ENCODE data around the gene TPST2.

Gene TPST2

DNA sequence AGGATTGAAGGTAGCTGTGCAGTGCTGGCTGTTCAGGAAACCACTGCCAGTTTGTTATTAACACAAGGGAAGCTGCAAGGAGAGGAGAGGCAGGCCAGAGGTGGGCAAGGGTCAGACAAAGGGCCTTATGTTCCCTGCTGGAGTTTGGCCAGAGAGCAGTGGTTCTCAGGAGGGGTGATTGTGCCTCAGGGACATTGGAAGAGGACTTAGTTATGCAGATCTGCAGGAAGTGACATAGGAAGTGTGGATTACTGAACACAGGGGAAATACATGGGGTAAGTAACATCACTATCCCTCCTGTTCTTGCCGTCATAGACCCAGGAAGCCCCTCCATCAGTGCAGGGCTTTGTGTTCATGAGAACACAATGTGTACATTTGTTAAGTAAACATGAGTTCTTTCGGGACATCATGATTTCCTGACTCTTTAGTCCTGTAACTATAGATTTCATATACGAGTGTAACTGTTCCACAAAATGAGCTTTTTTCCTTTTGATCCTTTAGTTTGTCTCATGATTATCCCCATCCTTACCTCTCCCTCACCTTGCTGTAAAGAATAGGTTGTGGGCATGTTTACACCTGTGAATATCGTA, 100.4 kb downstream of the TPST2 start:
- Histone ChIP-seq H3K4me1 (ENCODE audit: low read depth, poor library complexity, severe bottlenecking) (peaks cover 95% of the 10 kb centered on the region), H3K9ac (no peak overlapping the region), H3K4me2 (peak overlapping the region; percentile 94; the same call in 1 of the 2 replicates), H3K36me3 (ENCODE audit: insufficient read depth) (peaks cover 39% of the 10 kb centered on the region; the same call in 1 of the 2 replicates), H4K20me1 (ENCODE audit: insufficient read depth) (no peaks in the 10 kb centered on the region), H3K79me2 (ENCODE audit: insufficient read depth, low read depth) (peaks cover 76% of the 10 kb centered on the region), H3K27ac (peak overlapping the region; percentile 80), H3K27me3 (ENCODE audit: insufficient read depth, low read depth) (no peaks in the 10 kb centered on the region), H3K4me3 (IDR thresholded peaks at IDR 0.05; ENCODE audit: insufficient read depth, low read depth, low read length) (no peak overlapping the region), H2AFZ (ENCODE audit: low read depth) (no peak overlapping the region)
- TF ChIP-seq, protein P1, sequence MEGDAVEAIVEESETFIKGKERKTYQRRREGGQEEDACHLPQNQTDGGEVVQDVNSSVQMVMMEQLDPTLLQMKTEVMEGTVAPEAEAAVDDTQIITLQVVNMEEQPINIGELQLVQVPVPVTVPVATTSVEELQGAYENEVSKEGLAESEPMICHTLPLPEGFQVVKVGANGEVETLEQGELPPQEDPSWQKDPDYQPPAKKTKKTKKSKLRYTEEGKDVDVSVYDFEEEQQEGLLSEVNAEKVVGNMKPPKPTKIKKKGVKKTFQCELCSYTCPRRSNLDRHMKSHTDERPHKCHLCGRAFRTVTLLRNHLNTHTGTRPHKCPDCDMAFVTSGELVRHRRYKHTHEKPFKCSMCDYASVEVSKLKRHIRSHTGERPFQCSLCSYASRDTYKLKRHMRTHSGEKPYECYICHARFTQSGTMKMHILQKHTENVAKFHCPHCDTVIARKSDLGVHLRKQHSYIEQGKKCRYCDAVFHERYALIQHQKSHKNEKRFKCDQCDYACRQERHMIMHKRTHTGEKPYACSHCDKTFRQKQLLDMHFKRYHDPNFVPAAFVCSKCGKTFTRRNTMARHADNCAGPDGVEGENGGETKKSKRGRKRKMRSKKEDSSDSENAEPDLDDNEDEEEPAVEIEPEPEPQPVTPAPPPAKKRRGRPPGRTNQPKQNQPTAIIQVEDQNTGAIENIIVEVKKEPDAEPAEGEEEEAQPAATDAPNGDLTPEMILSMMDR (conservative IDR thresholded peaks at IDR 0.05; ENCODE audit: low read depth, low read length), result no peak

DNA sequence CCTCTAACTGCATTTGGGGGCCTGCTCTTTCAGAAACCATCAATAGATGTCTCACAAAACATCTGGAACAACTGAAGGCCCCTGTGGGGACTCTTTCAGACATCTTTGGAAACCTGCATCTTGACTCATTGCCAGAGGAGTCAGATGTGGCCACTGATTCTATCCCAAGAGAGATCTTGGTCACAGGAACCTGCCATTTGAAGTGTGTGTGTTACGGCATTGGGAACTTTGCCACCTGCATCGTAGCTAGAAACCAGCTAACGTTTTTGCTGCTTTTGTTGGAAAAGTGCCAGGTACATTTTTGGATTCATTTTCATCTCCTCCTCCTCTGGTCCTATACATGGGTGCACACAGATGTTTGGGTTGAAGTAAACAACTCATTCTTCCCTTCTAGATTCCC, 101.9 kb downstream of the TPST2 start:
- peaks cover 80% of the 10 kb centered on the region for H3K4me1 ChIP-seq (ENCODE audit: low read depth, poor library complexity, severe bottlenecking)
- H2AFZ ChIP-seq (ENCODE audit: low read depth), result no peak overlapping the region
- no peaks in the 10 kb centered on the region for H3K27me3 ChIP-seq (ENCODE audit: insufficient read depth, low read depth)
- H3K27ac ChIP-seq, result peak overlapping the region; percentile 80
- peak overlapping the region; percentile 0; the same call in 1 of the 2 replicates for H3K9ac ChIP-seq
- peaks cover 27% of the 10 kb centered on the region; the same call in 1 of the 2 replicates for H3K36me3 ChIP-seq (ENCODE audit: insufficient read depth)
- TF ChIP-seq, protein P1 (conservative IDR thresholded peaks at IDR 0.05; ENCODE audit: low read depth, low read length), result no peak
- peaks cover 75% of the 10 kb centered on the region for H3K79me2 ChIP-seq (ENCODE audit: insufficient read depth, low read depth)
- peak overlapping the region; percentile 94 for H3K4me2 ChIP-seq
- H3K4me3 ChIP-seq (IDR thresholded peaks at IDR 0.05; ENCODE audit: insufficient read depth, low read depth, low read length), result no peak overlapping the region
- H4K20me1 ChIP-seq (ENCODE audit: insufficient read depth), result no peaks in the 10 kb centered on the region

DNA sequence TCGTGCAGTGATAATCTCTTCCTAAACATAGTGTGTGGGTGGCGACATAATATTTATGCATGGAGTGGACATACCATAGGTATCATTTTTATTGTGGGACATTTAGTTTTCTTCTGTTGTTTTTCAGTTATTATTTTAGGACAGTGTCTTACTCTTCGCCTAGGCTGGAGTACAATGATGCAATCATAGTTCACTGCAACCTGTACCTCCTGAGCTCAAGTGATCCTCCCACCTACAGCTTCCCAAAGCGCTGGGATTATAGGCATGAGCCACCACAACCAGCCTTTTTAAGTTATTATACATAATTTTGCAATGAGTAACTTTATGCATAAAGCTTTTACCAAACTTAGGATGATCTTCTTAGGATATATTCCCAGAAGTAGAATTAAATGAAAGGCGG, 103.5 kb downstream of the TPST2 start:
- H3K4me2 ChIP-seq, result peak overlapping the region; percentile 94
- no peak overlapping the region for H2AFZ ChIP-seq (ENCODE audit: low read depth)
- H3K79me2 ChIP-seq (ENCODE audit: insufficient read depth, low read depth), result peaks cover 66% of the 10 kb centered on the region
- no peak overlapping the region for H3K9ac ChIP-seq
- no peaks in the 10 kb centered on the region for H3K27me3 ChIP-seq (ENCODE audit: insufficient read depth, low read depth)
- peaks cover 13% of the 10 kb centered on the region; the same call in 1 of the 2 replicates for H3K36me3 ChIP-seq (ENCODE audit: insufficient read depth)
- peak overlapping the region; percentile 80; the same call in 1 of the 2 replicates for H3K27ac ChIP-seq
- H3K4me3 ChIP-seq (IDR thresholded peaks at IDR 0.05; ENCODE audit: insufficient read depth, low read depth, low read length), result no peak overlapping the region
- peaks cover 81% of the 10 kb centered on the region for H3K4me1 ChIP-seq (ENCODE audit: low read depth, poor library complexity, severe bottlenecking)
- TF ChIP-seq, protein P1 (conservative IDR thresholded peaks at IDR 0.05; ENCODE audit: low read depth, low read length), result no peak
- H4K20me1 ChIP-seq (ENCODE audit: insufficient read depth), result no peaks in the 10 kb centered on the region

DNA sequence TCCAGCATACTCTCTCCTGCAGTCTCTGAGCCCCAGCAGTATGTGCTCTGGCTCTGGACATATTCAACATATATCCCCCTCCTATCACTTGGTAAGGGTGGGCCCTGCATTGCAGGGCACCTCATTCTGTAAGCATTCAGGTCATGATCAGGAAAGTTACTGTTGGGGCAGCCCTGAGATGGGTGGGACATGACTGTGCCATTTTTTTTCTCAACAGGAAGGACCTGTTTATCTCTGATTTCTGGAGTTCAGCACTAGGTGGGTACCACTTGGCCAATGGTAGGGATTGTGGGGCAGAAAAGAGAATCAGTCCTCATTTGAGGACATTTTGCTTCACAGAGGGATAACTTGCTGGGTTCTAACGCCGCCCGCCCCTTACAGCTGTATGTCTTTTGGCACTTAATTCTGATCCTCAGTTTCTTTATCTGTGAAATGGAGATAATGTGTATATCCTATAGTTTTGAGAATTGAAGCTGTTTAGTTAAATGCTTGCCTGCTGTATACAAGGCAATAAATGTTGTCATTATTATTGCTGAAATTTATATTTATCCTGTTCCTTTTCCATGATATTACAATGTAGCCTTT, 104.0 kb downstream of the TPST2 start:
- Histone ChIP-seq H3K9ac (peak overlapping the region; percentile 82; the same call in 1 of the 2 replicates), H3K4me1 (ENCODE audit: low read depth, poor library complexity, severe bottlenecking) (peaks cover 81% of the 10 kb centered on the region), H3K27ac (peak overlapping the region; percentile 80), H3K36me3 (ENCODE audit: insufficient read depth) (peaks cover 8% of the 10 kb centered on the region; the same call in 1 of the 2 replicates), H3K79me2 (ENCODE audit: insufficient read depth, low read depth) (peaks cover 61% of the 10 kb centered on the region), H2AFZ (ENCODE audit: low read depth) (no peak overlapping the region), H4K20me1 (ENCODE audit: insufficient read depth) (no peaks in the 10 kb centered on the region), H3K27me3 (ENCODE audit: insufficient read depth, low read depth) (no peaks in the 10 kb centered on the region), H3K4me3 (IDR thresholded peaks at IDR 0.05; ENCODE audit: insufficient read depth, low read depth, low read length) (no peak overlapping the region), H3K4me2 (peak overlapping the region; percentile 94)
- TF ChIP-seq, protein P1 (conservative IDR thresholded peaks at IDR 0.05; ENCODE audit: low read depth, low read length), result no peak
